ENCODE results near the gene SEC16A.

SEC16A gene

GRCh38 chr9:136395020-136395340 is 87.9 kb downstream of the SEC16A start:
- no peak for DNase-seq

DNA sequence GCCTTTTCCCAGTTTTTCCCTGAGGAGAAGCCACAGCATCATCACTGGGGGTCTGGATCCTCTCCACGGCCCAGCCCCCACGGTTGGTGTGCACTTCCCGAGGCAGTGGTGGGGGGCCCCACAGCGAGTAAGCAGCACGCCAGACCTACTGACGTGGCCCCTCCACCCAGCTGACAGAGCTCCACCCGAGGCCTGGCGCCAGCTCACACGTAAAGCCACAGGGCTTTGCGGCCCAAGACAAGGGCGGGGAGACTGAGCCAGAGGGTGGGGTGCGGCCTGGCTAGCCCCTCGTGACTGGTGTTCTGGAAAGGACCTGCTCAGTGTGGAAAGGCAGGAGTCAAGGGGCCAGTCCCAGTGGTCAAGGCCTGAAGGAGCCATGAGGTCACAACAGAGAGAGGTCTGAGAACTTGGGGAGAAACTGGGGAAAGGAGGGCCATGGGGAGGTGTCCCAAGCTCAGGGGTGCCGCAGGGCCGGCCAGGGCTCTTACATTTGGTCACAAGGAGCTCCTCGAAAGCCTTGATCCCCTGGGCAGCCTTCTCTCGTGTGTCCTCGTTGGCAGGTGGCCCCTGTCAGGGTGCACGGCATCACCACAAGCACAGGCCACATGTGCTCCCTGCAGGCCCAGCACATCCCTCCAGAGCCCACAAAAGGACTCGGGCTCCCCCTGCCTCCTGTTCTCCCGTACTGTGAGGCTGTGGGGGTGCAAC is 88.4 kb downstream of the SEC16A start:
- DNase-seq = no peak

DNA sequence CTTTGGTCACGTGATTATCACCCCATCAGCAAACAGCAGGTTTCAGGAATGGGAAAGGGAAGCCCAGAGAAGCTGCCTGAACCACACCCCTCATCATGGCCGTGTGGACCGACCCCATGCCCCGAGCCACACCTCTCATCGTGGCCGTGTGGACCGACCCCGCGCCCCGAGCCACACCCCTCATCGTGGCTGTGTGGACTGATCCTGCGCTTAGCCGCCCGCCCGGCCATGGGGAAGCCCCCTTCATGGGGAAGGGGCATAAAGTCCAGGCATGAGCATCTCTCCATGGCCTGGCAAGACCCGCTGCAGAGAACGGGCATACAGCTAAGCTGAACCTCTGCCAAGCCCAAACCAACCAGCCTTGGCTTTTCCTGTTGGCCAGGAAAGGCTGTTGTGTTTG is 89.3 kb downstream of the SEC16A start:
- no peak for DNase-seq

DNA sequence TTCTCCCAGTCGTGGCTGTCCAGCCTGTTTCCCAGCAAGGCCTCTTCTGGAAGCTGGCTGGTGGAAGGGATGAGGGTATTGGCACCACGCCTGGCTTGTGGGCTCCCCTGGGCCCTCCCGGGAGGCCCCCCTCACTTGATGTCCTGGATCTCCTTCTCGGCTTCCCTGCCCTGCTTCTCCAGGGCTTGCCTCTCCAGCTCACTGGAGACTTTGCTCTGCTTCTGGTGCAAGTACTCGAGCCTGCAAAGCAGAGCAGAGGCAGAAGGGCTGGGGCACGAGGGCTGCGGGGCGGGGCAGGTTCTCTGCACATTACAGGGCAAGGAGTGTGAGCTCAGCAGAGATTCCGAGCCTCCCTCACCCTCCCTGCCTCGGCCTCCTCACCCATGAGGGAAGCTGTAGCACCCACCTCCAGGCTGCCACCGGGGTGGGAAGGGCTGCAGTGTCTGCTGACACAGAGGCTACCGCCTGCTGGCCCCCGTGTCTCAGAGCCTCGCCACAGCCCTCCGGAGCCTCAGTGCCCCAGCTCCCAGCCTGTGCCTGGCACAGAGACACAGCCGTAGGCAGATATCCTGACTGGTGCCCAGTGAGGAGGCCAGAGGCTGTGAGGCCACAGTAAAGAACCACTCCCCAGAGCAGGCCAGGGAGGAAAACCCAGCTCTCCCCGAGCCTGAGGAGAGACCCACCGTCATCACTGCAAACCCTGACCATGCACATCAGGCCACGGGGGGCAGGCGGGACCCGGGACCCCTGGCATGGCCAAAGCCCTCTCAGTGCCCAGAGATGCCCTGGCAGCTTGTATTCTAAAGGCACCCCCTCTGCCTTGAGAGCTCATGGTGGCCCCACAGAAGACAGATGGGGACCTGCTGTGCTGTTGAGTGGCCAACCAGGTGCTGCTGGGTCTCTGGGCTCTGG is 90.0 kb downstream of the SEC16A start:
- DNase-seq = no peak

GRCh38 chr9:136391737-136392537 is 90.9 kb downstream of the SEC16A start:
- no peak for DNase-seq

All from HCEC 1CT (cell line).